GM21576 (cell line): Measurements from ENCODE around the gene PCGF1.

Source experiments
- ATAC-seq: cut with Tn5 transposase; IDR thresholded peaks from one replicate; pipeline ENCODE4 v1.9.1; 2021; ENCODE audit warnings: mild to moderate bottlenecking, moderate library complexity; ENCODE audit not compliant: unreplicated experiment

PCGF1 gene

DNA sequence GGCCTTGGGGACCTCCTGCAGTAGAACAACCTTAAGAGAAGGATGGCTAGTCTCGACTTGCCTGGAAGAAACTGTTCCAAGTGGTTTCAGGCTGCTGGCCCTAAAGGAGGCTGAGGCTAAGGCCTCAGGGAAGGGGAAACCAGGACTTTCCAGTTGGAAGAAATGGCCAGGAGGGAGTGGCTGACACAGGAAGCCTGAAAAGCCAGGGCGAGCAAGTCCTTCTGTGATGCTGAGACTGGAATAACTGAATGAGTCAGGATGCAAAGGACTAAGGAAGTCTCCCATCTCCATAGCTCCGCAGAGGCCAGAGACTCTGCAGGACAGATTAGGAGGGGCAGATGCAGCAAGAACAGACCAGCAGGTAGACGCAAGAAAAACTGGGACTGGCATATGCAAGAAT lies 29.6 kb upstream of the PCGF1 start:
- ATAC-seq: no peak

DNA sequence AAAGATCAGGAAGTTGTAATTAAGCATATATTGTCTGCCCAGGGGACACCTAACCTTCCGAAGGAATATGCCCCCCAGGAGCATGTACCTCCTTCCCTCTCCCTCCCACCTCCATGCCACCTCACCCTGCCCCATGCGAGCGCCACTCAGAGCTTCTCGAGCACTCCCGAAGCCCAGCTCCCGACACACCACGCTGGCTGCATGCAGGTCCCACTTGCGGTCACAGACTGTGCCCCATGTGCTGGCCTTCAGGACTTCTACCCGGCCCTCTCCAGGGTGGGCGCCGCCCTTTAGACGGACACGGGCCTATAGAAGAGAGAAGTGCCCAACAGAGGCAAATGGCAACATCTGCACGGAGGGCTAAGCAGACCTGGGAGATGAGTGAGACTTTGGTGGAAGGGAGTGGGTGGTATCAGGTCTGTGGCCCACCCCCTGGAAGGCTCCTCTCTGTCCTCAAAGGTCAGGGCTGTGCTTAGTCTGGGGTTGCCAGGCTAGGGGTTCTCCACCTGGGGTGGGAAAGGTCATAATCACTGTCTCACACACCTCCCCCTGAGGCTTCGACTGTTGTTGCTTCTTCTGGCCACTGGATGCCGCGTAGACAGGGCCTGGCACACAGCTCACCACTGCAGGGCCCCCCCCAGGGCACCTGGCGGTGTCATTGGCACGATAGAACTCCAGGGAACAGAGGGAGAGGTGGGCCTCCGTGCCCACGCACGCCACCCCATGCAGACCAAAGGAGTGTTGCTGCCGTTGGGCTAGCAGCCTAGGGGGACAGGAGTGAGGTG lies 28.9 kb upstream of the PCGF1 start:
- ATAC-seq: no peak

DNA sequence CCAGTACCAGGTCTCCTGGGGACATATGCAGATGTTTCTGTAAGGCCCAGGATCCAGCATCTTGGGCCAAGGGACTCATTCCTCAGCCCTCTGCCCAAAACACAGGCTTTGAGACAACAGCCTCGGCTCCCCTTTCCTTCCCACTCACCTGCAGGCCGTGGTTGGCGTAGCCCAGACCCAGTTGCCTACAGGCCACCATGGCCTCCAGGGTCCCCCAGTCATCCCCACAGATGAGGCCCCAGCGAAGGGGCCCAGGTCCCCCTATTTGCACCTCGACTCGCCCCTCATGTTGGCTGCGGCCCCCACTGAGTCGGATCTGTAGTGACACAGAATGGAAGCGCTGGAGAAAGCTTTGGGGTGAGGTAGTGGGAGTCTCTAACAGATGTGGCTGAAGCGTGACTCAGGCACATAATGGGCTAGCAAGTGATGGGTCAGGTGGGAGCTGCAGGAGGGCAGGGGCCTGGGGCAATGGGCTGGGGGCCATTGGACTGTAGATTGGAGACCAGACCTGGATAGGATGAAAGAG lies 28.0 kb upstream of the PCGF1 start:
- no peak for ATAC-seq

DNA sequence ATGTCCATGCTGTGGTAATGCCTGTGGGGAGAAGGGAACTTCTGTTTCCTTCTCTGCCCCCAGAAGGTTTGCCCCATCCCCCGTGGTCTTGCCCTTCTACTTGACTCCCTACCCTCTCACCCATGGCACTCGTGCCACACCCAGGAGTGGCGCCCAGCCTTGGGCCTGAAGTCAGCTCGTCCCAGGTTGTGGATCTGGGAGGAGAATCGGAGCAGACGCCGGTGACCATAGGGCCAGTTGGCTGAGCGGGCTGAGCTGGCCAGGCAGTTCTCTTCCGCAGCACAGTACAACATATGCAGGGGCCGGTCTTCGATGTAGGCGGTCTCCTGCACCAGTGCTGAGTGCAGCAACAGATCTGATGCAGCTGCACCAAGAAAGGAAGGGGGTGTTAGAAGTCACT lies 26.9 kb upstream of the PCGF1 start:
- no peak for ATAC-seq

DNA sequence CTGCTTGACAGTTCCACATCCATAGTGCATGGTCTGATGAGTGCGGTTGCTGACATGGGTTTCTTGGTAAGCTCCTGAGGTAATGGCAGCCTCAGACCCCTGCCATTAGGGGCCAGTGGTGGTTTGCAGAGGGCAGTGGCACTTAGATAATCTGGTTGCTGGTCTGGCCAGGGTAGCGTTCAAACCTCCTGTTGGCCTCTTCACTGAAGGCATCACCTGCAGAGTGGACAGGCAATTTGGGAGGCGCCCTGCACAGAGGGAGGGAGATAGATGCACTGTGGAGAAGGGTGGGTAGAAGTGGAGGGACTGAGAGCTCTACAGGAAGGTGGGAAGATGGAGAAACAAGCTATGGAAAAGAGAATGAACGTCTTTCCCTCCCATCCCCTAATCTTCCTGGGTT lies 26.0 kb upstream of the PCGF1 start:
- no peak for ATAC-seq

DNA sequence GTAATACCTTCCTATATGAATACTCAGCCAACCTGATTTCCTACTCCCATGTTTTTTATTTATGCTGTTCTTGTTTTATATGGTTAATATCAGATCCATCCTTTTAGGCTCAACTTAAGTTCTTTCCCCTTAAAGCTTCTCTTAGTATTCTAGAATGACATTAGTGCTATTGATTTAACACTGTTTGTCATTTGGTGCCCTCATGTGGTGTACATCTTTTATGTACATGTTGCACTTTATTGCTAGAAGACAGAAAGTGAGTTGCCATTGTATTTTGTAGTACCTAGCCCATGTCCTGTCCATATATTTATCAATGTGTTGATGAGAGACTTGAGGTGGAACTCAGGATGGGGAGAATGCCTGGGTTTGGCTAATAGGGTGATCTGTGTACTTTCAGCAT lies 24.7 kb upstream of the PCGF1 start:
- ATAC-seq: no peak

DNA sequence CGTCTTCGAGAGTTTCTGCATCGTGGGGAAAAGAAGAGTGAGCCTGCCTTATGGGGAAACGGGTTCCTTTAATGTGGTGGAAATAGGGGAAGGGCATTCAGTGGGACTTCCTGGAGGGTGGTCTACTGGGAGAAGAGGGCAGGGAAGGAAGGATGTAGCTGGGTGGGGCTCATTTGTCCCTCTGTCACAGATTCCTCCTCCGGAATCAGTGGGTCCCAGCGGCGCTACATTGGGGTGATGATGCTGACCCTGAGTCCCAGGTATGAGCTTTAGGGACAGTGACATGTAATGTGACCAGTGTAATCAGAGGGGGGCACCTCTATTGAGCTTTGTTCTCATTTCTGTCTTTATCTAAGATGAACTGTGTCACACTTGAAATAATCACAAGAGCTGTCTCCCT lies 24.2 kb upstream of the PCGF1 start:
- ATAC-seq: no peak

DNA sequence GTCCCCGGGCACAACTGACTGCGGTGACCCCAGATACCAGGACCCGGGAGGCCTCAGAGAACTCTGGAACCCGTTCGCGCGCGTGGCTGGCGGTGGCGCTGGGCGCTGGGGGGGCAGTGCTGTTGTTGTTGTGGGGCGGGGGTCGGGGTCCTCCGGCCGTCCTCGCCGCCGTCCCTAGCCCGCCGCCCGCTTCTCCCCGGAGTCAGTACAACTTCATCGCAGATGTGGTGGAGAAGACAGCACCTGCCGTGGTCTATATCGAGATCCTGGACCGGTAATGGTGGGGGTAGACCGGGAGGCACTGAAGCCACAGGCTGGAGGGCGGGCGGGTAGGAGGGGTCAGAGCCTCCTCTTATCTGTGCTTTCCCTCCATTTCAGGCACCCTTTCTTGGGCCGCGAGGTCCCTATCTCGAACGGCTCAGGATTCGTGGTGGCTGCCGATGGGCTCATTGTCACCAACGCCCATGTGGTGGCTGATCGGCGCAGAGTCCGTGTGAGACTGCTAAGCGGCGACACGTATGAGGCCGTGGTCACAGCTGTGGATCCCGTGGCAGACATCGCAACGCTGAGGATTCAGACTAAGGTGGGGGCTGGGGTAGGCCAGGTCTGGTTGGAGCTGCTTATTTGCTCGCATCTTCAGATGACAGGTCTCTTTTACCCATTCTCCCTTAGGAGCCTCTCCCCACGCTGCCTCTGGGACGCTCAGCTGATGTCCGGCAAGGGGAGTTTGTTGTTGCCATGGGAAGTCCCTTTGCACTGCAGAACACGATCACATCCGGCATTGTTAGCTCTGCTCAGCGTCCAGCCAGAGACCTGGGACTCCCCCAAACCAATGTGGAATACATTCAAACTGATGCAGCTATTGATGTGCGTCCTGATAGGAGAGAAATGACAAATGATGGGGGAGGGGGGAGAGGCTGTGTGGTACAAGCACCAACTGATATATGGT lies 23.0 kb upstream of the PCGF1 start:
- peak; percentile 24 for ATAC-seq

DNA sequence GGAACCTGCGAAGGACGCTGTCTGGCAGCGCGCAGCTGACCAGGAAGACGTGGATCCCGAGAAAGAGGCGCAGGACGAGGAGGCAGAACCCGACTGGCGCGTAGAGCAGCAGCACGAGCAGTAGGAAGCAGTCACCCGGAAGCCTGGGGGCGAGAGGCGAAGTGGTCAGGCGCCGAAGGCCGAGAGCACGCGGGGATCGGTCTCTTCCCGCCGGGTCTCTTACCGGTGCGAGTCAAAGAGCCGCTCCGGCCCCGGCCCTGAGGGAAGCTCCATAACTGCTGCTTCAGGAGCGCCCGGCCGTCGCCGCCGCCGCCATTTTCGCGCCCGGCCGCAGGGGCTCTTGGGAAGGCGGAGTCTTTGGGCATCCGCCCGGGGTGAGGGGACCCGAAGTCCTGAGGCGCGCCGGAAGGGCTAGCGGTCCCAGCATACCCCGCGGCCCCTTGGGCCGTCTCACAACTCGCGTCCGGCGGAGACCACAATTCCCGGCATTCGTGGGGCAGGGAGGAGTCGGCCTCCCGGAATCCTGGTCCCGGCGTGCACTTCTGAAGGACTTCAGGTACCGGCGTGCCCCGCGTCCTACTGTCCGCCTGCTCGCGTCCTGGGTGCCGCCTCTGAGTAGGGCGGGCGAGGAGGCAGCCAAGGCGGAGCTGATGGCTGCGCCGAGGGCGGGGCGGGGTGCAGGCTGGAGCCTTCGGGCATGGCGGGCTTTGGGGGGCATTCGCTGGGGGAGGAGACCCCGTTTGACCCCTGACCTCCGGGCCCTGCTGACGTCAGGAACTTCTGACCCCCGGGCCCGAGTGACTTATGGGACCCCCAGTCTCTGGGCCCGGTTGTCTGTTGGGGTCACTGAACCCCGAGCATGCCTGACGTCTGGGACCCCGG lies 22.1 kb upstream of the PCGF1 start, which contains the start of the genes AUP1 and HTRA2:
Gene AUP1, minus strand, starts transcription at position 350 of the 882 bp plus-strand sequence. Its CDS starts 77 bp downstream, at position 273.
Gene HTRA2, plus strand, starts transcription at position 577 of the 882 bp plus-strand sequence. Its CDS starts 74 bp downstream, at position 651.
- ATAC-seq: peak; percentile 78

DNA sequence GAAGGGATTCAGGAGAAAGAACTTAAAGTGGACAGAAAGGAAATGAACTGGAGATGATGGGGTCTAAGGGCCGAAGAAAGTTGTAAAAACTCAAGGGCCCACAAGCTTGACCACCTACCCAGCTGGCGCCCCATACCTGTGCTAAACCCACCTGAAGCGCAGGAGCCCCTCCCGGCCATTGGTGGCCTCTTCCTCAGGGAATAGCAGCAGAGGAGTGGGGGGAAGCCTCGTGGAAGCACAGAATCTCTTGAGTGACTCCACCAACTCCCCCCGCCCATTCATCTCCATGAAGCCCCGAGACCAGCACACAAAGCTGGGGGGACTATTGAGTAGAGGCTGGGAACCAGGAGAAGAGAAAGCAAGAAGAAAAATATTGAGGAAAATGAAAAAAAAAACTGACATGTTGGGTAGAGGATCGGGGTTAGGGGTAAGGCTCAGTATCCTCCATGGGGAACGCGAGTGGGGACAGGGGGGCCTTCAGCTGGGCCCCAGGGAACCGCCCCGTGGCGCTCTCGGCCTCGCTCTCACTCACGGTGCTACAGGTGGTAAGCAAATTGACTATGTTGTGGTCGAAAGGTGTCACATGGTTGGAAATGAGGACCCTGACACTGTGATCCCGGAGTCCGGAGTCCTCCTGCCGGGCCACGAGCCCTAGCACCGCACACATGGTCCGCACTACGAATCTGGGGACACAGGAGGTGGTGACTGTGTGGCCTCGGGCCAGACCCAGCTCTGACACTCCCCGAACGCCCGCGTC lies 21.3 kb upstream of the PCGF1 start:
- no peak for ATAC-seq

DNA sequence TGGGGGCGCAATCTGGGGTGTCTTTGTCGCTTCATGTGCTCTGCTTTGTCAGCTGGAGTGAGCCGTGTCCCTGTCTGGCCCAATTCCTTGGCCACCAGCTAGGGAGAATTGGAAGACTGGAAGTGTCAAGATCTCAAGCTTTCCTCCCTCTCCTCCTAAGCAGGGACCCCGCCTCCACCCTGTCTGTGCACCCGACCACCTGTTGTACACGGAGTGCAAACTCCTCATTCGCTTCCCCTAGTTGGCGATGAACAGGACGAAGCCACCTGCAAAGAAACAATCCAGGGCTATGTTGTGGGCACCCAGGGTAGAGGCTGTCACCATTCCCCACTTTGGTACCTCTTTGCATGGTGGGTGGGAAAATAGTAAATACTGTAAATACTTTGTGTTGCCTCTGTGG lies 20.2 kb upstream of the PCGF1 start:
- ATAC-seq: no peak

DNA sequence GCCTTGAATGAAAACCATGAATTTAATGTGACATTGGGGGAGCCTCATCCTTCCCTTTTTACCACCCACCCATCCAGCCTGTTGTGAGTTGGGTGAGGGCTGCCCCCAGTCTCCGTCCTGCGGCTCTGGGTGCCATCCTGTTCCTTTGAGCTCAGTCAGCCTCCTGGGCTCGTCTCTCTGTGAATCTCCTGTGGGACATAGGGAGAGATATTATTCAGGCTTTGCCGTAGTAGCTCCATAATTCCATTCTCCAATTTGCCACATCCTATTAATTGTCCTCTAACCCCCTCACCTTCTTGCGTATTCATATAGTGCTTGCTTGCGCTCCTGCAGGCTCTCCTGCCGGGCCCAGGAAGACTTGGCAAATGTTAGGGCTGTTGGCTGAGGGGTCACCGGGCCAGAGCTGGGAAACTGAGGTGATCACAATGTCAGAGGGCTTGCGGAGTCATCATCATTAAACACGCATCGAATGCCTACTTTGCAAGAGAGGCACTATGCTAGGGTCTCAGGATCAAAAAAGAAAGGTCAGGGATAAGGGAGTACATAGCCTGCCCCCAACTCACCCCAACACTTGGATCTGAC lies 19.2 kb upstream of the PCGF1 start:
- ATAC-seq: no peak

DNA sequence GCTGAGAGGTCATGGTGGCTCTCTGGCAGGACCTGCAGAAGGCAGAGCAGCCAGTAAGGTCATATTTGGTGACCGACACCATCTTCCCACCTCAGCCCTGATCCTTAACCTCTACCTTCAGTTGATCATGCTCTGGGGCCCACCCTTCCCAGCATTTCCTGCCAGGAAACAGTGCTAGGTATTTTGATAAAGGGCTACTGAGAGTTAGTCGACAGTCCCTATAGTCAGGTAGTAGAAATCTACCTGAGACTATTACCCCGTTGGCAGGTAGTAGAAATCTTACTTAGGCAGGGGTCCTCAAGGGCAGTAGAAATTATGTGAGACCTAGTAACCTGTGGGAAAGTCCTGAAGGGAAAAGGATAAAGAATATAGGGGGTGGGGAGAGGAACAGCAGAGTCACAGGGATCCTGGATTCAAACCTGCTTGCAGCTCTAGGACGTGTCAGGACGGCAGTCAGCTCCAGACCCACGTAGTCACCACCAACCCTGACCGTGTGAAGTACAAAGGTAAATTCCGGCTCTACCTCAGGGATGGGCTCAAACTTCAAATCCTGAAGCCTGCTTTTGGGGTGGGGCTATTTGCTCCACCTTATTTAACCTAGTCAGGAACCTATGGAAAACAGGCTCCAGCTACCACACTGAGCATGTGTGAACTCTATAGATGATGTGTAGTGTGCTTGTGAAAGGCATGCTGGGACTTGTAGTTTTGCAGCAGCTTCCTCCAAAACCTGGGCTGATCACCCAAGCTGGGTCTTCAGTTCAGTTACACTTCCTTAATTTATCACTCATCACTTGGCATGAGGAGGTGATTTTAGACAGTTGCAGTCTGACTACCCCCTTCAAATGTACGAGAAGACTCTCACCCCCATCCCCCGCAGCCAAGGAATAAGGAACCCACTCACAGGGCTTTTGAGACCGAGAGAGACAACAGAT lies 18.5 kb upstream of the PCGF1 start, which contains the start of gene DQX1:
Gene DQX1, minus strand, starts transcription at position 515 of the 932 bp plus-strand sequence. Its CDS starts 502 bp downstream, at position 13.
- no peak for ATAC-seq

DNA sequence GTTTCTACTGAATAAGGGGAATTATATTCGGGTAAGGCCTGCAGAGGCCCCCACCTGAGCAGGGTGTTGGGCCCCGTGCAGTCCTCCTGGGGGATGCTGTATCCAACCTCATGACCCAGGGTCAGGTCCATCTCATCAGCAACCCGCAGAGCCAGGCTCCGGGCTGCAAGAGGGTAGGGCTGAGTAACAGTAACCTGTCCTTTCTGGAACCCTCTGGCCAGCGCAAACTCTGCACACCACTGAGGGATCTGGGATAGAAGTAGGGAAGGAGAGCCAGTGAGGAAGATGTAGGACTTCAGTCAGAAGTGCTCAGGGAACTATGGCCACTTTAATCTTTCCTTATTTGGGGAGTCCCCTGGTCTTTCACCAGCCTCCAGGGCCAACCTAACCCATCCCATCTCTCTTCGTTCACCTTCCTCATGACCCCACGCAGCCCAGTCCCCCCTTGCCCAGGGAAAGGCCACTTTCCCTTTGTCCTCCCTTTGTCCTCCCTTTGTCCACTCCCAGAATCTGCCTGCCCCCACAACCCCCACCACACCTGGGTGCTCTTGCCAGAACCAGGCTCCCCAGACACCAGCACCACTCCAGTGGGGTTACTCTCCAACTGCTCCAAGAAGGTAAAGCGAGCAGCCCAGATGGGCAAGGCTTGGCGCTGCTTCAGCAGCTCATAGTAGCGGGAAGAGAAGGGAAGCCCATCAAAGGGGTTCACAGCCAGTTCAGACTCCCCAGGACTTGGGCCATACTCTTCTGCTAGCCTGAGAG lies 17.6 kb upstream of the PCGF1 start:
- no peak for ATAC-seq

DNA sequence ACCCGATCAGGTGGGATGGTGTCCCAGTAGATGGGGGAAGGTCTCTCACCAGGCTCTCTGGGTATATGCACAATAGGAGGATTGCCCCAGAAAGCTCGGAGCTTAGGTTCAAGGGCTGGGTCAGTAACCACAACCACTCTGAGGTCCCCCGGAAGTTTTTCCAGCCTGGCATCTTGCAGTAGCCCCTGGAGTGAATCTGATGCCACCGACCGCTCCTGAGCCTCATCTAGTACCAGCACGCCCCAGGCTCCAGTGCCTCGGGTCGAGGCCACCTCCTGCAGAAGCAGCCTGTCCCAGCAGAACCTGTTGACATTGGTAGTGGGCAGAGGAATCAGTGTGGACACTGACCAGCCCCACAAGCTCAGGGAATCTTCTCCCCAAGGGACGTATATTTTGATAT lies 16.5 kb upstream of the PCGF1 start:
- ATAC-seq: no peak

DNA sequence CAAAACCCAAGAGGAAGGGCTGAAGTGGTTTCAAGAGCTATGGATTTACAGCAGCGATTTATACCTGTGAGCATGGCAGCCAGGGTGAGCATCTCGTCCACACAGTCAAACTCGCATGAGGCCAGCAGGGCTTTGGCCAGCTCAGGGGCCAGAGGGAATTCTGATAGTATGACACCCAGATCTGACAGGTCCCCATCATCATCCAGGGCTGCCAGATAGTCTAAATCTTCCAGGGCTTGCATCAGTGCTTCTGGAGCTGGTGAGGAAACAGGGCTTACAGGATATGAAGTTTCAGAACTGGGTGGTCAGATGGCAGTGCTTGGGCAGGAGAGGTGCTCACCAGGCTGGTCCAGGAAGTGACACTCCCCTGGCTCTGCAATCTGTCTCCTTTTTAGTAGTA lies 15.0 kb upstream of the PCGF1 start:
- ATAC-seq: no peak

DNA sequence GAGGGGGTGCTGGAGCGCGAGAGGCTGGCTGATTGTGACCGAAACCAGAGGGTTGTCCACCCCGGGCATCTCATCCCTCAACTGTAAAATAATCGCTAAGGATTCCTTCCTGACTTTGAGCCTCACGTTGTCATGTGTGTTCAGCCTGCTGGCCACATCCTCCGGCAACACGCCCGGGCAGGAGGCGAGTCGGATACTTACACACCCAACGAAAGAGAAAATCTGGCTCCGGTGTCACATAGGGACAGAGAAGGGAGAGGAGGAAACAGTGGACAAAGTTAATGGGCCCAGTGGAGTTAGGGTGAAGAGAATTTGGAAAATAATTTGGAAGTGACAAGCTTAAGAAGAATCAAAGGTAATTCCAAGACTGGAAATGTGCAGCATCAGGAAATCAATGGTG lies 9.2 kb upstream of the PCGF1 start:
- no peak for ATAC-seq
